Globus pallidus (tissue), 1 donor: Measurements from ENCODE around the gene SYNE3.

Experiments
- DNase-seq: peaks from one replicate; pipeline ENCODE4 v3.0.0-alpha.2; 2015; ENCODE audit warnings: low spot score

SYNE3 gene

DNA sequence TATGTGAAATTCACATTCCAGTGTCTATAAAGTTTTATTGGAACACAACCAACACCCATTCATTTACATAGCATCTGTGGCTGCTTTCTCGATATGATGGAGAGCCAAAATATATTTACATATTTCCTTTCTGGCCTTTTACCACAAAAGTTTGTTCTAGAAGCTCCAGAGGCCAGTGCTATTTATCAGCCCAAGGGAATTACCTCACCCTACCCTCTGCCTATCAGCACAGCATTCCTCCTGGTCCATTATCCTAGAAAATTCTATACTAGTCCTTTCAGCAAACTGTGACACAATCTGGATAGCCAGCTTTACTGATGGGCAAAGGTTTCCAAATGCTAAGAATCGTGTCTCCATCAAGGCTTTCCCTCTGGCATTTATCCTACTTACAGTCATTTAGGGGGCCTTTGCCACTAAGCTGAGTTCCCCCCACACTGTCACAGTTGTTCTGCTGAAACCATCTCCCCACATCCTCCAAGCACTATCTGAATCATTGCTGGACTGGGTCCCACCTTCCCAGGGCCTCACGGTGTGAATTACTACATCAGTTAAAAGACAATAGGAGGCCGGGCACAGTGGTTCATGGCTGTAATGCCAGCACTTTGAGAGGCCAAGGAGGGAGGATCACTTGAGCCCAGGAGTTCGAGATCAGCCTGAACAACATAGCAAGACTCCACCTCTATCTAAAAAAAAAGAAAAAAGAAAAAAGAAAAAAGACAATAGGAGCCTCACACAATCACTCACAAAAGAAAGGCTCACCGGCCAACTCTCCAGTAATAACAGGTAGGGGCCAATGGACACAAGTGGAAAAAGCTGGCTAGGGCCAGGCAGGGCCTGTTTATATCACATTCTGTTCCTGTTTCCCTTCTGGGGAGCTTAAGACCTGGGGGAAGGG is 12.1 kb downstream of the SYNE3 start:
- no peak for DNase-seq

DNA sequence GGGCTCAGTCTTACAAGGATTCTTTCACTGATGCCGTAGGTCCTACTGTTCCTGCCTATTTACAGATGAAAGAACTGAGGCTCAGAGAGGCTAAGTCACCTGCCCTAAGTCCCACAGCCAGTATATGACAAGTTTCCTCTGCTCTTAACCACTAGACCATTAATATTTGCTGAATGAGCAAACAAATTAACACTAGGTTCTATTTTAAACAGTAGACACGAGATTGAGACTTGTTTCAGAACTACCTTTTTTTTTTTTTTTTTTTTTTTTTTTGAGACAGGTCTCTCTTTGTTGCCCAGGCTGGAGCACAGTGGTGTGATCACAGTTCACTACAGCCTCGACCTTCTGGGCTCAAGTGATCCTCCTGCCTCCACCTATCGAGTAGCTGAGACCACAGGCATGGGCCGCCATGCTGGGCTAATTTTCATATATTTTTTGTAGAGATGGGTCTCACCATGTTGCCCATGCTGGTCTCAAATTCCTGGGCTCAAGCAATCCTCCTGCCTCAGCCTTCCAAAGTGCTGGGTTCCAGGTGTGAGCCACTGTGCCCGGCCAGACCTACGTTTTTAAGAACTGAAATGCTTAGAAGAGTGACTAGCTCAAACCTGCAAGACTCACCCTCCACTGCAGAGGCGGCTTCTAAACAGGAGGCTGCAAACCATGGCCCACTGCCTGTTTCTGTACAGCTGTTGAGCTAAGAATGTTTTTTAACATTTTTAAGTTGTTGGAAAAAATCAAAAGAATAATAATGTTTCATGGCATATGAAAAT is 12.9 kb downstream of the SYNE3 start:
- no peak for DNase-seq

DNA sequence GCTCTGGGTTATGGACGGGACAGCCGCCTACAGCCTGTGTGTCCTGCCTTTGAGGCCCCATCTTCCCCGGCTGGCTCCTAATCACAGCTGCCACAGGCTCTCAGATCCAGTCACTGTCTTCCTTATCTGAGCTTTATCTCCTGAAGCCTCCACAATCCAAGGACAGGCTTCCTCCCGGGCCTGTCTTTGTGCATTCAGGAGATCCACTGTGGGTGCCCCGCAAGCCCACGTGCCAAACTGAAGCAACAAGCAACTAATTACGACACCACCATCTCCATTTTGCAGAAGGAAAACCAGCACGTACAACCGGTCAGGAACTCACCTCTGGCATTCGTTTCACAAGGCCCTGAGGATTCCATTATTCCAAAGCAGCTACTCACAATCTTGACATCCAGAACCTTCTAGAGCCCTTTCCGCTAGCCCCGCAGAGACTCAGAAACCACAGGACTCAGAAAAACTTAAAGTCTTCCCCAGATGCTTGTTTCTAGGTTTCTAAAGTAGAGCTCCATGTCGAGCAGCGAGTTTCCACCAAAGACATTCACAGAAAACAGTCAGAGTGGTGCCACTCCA is 14.0 kb downstream of the SYNE3 start:
- no peak for DNase-seq

DNA sequence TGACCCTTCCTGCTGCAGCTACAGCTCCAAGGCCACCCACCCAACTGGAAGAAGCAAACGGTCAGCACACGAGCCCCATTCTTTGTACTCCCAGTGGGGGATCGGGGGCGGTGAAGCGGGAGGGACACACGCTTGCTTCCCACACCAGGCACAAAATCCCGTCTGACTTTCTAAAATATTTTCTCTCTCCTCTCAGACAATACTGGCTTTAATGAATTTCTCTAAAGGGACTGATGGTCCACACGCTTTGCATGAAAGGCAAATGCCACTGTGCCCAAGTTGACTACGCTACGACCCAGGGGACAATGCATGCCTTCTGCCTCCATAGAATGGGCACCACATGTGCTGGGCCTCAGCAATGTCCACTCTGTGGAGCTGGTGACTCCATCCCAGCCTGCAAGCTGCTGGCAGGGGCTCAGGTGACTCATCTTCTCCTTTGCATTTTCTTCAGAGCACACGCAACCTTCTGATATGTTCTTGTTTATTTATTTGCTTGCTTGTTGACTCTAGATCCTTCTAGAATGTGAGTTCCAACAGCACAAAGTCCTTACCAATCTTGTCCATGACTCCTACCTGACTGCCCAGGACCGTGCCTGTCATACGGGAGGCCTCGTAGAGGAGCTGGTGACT is 15.6 kb downstream of the SYNE3 start:
- DNase-seq = no peak

DNA sequence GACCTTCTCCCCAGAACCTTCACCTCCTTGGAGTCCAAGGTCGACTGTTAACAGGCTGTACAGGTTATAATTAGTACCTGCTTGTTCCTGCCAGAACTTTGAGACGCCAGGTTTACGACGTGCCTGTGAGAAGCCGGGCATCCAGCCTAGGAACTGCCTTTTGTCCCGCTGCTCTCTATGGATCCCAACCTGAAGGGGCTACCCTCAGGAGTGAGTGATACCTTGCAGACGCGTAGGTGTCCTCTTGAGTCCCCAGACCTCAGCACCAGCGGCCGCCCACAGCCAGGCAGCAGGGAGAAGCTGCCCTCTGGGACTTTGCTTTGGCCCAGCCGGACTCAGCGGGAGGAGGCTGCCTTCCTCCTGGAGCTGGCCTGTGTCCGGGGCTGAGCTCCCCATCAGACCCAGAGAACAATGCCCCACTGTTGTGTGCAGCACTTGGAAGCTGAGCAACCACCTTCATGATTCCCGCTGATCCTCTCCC is 16.2 kb downstream of the SYNE3 start:
- peak; percentile 96 for DNase-seq

DNA sequence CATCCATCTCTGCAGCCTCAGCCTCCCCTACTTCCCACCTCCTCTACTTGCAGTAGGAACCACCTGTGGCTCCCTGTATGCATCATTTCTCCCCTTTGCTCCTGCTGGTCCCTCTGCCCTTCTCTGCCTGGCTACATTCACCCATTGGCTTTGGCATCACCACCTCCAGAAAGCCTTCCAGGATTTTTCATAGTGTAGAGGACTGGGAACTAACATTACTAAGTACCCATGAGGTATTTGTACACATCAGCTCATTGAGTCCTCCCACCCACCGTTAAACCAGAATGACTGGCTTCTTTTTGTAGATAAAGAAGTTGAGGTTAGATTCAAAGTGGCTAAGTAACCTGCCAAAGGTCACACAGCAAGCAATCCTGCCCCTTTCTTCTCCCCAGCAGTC is 17.1 kb downstream of the SYNE3 start:
- DNase-seq = no peak

DNA sequence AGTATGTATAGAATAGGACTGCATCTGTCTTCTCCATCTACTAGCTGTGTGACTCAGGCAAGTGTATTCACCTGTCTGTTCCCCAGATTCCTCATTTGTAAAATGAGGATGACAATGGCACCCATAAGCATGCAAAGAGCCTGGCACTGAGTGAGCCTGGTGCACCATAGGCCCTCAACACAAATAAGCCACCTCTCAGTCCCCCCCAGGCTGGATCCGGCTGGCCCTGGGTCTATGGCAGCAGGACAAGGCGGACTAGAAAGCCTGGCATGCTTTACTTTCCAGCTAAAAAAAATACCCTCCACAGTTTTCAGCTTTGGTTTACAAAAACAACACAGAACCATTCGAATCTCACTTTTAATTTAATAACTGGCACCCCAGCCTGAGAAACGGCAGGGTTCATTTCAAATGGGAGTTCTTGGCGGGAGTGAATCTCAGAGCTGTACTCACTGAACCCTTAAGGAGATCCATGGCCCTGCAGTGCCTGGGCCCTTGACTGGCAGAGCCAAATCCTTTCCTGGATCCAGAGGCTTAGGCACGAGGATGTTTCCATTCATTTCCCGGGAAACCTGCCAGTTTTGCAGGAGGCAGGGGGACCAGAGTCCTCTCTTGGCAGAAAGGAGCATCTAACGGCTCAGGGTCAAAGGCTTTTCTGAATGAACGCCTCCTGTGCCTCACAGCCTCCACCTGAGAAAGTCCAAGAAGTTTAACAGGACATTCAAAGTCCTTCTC is 17.7 kb downstream of the SYNE3 start:
- peak; percentile 87 for DNase-seq

DNA sequence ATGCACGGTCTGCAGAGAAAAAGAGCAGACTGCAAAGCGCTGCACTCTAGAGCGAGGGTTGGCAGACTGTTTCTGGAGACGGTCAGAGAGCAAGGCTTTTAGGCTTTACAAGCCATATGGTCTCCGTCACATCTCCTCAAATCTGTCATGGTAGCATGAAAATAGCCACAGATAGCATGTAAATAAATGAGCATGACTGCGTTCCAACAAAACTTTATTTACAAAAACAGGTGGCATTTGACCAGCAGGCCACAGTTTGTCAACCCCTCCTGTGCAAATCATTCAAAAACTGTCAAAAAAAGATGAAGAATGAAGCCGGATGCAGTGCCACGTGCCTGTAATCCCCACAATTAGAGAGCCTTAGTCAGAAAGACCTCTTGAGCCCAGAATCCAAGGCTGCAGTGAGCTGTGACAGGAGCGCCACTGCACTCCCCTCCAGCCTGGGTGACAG is 18.9 kb downstream of the SYNE3 start:
- no peak for DNase-seq

DNA sequence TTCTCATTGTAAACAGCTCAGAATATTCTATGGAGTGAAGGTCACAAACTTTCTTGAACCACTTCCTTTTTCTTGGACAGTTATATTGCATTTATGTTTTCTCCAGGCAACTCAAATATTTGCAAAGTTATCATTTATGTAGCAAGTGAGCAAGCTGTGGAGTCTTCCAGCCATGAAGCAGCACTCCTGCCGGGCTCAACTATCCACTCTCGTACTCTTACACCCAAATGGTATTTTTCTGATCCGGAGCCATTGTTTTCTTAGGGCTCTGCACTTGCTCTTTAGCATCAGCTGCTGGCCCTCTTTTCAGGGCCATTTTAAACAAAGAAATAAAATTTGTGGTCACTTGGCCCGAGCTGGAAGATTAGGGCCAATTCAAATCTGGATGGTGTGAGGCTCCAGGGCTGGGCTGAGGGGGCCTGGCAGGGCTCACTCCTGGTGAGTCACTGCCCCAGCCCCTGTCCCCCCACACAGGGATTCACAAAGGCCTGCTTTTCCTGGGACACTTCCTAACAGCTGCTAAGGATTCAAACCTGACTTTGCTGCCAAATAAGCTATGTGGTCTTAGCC is 19.7 kb downstream of the SYNE3 start:
- no peak for DNase-seq

DNA sequence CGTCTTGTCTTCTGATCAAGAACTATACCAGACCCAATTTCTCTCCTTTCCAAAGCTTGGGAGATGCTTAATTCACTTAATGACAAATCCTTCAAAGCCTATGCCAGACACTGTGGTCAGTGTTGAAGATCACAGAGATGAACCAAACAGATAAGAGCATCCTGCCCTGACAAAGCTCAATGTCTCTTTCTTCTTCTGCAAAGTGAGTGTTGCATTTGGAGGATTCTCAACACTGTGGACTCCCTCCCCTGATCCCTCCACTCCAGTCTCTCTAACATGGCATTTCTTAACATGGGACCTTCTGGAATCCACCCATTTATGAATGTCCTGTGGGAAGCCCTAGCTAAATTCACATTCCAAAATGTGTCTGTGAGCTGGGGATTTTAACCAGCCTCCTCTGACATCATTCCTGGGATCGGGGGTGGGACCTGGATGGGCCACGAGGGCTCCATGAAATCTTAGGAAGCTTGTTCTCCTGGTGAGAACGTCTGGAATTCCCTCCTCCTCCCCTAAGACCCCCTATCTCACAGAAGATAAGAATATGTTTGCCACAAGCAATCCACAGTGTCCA is 20.3 kb downstream of the SYNE3 start:
- no peak for DNase-seq

DNA sequence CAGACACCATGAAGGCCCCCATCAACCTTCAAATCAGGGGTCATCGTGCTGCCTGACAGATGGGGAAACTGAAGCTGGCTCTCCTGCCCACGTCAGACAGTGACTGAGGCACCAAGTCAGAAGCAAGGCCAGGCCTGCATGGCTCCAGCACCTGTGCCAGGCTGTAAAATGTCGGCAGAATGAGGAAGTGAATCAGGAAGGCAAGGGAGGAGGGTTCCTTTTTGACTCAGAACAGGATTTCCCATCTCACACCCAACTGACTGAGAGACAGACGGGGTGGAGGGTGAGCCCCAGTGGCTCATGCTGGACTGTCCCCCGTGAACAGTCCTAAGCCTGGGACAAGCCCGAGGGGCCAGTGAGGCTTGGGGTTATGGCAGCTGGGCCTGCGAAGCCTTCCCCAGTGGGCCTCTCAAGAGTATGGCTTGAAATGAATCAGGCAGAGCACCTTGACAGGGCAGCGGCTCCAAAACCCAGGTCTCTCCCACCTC is 20.9 kb downstream of the SYNE3 start:
- no peak for DNase-seq

DNA sequence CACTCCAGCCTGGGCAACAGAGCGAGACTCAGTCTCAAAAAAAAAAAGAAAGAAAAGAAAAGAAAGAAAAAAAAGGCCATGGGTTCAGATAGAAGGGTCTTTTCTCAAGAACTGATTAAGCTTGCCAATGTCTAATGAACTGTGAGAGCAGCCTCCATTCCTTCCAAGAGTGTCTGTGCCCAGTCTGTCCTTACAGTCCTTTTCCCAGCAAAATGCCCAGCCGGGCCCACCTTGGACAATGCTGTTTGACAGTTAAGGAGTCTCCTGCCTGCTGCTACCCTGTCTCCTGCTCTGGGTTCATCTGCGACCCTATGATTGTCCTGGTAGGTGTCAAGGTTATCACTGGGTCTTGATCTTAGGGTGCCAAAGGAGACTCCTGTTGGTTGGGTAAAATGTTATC is 21.4 kb downstream of the SYNE3 start:
- no peak for DNase-seq

DNA sequence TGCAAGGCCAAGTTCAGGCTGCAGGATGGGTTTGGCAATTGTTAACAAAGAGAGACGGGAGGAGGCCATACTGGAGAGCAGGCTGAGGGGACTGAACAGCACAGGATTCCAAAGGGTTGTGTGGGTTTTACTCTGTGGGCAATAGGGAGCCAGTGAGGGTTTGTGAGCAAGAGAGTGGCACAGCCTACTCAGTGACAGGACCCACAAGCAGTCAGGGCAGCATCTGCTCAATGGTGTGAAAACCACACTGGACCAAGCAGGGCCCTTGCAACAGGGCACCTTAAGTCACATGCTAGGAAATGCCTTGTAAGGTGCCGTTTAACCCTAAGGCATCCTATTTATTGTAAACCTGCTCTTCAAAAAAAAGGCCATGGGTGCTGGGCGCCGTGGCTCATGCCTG is 22.0 kb downstream of the SYNE3 start:
- DNase-seq = no peak

DNA sequence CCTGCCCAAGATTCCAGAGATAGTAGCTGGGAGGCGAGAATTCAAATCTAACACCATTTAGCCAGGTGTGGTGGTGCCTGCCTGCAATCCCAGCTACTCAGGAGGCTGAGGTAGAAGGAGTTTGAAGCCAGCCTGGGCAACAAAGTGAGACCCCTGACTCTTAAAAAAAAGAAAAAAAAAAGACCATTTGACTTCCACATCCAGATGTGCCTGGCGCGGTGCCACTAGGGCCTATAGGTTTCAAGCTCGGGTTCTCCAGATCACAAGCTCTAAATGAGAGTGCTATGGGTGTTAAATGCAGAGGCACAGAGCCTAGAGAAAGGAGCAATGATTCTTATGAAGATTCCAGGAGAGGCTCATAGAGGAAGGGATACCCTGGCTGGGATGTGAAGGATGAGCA is 22.5 kb downstream of the SYNE3 start:
- no peak for DNase-seq

DNA sequence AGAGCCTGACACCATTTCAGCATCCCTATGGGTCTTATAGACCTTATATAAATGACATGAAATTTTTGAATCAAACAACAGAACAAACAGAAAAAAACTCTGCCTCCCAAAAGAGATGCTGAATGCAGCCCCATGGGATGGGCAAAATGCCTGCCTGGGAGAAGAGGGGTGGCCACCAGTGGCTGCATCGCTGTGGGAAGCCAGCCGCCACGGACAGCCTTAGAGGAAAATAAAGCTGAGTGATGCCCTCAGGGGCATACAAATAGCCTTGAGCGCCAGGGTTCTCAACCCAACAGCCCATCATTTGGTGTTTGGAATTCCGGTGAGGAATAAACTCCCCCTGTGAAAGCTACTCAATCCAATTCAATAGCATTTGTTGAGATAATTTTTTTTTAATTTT is 22.9 kb downstream of the SYNE3 start:
- no peak for DNase-seq

DNA sequence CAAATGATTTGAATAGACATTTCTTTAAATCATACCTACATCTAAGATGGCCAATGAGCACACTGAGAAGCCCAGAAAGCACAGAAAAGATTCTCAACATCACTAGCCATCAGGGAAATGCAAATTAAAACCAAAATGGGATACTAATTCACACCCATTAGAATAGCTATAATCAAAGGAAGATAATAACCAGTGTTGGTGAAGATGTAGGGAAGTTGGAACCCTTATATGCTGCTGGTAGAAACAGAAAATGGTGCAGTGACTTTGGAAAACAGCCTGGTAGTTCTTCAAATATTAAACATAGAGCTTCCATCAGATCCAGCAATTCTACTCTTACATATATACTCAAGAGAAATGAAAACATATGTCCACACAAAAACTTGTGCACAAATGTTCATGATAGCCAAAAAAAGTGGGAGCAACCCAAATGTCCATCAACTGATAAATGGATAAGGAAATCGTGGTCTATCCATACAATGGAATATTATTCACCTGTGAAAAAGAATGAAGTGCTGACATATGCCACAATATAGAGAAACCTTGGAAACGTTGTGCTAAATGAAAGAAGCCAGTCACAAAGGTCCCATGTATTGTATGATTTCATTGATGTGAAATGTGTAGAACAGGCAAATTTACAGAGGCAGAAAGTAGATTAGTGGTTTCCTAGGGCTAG is 24.4 kb downstream of the SYNE3 start:
- no peak for DNase-seq

DNA sequence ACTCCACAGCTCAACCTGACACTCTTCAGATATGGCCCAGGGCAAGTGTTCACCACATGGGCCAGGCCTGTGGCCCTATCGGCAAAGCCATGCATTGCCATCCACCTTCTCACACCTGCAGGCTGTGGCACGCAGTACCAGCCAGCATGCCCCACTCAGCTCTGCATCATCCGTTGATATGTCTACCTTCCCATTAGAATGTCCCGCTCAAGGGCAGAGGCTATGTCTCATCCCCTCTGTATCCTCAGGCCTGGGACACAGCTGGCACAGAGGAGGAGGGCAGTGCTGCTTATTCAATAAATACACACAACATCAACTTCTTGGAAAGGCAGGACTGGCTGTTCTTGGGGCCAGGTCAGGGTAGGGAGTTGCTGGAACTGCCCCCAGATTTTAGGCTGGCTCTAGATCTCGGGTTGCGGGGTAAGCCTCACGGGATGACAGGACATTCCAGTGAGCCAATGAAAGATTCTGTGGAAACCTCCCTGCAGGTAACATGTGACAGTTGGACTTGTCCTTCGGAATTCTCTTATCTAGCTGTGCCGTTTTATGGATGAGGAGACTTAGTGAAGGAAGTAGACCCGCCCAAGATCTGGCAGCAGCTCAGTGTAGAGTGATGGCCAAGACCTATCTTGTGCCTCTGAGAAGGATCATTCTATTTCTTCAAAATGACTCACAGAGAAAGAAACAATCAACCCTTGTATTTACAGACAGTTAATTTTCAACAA is 25.6 kb downstream of the SYNE3 start:
- peak; percentile 63 for DNase-seq

DNA sequence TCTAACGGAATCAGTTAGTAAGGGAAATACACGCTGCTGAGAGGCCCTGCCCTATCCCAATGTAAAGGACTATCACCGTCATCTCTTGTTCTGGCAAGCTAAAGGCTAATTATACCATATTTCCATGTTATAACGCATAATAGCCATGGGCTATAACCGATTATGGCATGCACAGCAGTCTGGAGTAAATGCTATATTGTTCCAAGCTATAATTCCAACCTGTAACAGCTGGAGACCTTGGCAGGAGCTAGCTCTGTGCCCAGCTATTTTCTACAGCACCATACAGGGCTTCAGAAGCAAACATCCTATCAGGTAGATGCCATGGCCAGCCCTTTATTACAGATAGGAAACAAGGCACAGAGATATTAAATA is 26.3 kb downstream of the SYNE3 start:
- no peak for DNase-seq
